ENCODE results near the gene IKZF5.
A peak's percentile ranks its signal among the peaks of the same experiment; 100 is the strongest.

IKZF5 gene

GRCh38 chr10:123008355-123009104 is at the start of gene IKZF5, which contains the start of gene ACADSB:
TSS of gene IKZF5 (minus strand) at chr10:123008795. CDS start at chr10:122998625, 10,170 bp downstream.
TSS of gene ACADSB (plus strand) at chr10:123009006. CDS start at chr10:123009030, 24 bp downstream.
- DNase-seq (ENCODE audit: low spot score) = peak; percentile 98

- no peak for DNase-seq (ENCODE audit: low spot score)
Observed at GRCh38 chr10:123057968-123058367, 49.4 kb upstream of the IKZF5 start.

- DNase-seq (ENCODE audit: low spot score) = no peak
Observed at GRCh38 chr10:123045961-123046731, 37.6 kb upstream of the IKZF5 start.

- no peak for DNase-seq (ENCODE audit: low spot score)
Observed at GRCh38 chr10:123044391-123044790, 35.8 kb upstream of the IKZF5 start.

- DNase-seq (ENCODE audit: low spot score) = peak; percentile 37
Observed at GRCh38 chr10:123043409-123043925, 34.9 kb upstream of the IKZF5 start.

GRCh38 chr10:123042708-123043408 is 34.3 kb upstream of the IKZF5 start:
- no peak for DNase-seq (ENCODE audit: low spot score)

- DNase-seq (ENCODE audit: low spot score) = no peak
Observed at GRCh38 chr10:123039632-123039930, 31.0 kb upstream of the IKZF5 start.

- no peak for DNase-seq (ENCODE audit: low spot score)
Observed at GRCh38 chr10:123038782-123039631, 30.4 kb upstream of the IKZF5 start.

GRCh38 chr10:123035467-123036086 is 27.0 kb upstream of the IKZF5 start:
- DNase-seq (ENCODE audit: low spot score) = no peak

- DNase-seq (ENCODE audit: low spot score) = no peak
Observed at GRCh38 chr10:123034332-123034731, 25.7 kb upstream of the IKZF5 start.

GRCh38 chr10:123031124-123031523 is 22.5 kb upstream of the IKZF5 start:
- DNase-seq (ENCODE audit: low spot score) = no peak

GRCh38 chr10:123027861-123028260 is 19.3 kb upstream of the IKZF5 start:
- no peak for DNase-seq (ENCODE audit: low spot score)

GRCh38 chr10:123026302-123026701 is 17.7 kb upstream of the IKZF5 start:
- DNase-seq (ENCODE audit: low spot score) = no peak

GRCh38 chr10:123024540-123024939 is 15.9 kb upstream of the IKZF5 start:
- no peak for DNase-seq (ENCODE audit: low spot score)

GRCh38 chr10:123021517-123021916 is 12.9 kb upstream of the IKZF5 start:
- DNase-seq (ENCODE audit: low spot score) = no peak

- no peak for DNase-seq (ENCODE audit: low spot score)
Observed at GRCh38 chr10:123019941-123020703, 11.5 kb upstream of the IKZF5 start.

- no peak for DNase-seq (ENCODE audit: low spot score)
Observed at GRCh38 chr10:123019264-123019663, 10.7 kb upstream of the IKZF5 start.

GRCh38 chr10:123018531-123018930 is 9.9 kb upstream of the IKZF5 start:
- no peak for DNase-seq (ENCODE audit: low spot score)

GRCh38 chr10:123017421-123018165 is 9.0 kb upstream of the IKZF5 start:
- no peak for DNase-seq (ENCODE audit: low spot score)

GRCh38 chr10:123016228-123016627 is 7.6 kb upstream of the IKZF5 start:
- DNase-seq (ENCODE audit: low spot score) = no peak

Measured in CD4-positive, alpha-beta T cell treated with Interleukin-6 at 100 ng/mL for 8 hours (primary cell).